Measurements from ENCODE around the gene ATF3.

ATF3 gene

GRCh38 chr1:212595787-212596714, 12.5 kb upstream of the ATF3 start:
- Histone ChIP-seq H4K20me1 (ENCODE audit: insufficient read depth, low read length) (no peaks in the 10 kb centered on the region), H3K27me3 (ENCODE audit: insufficient read depth, low read length) (no peaks in the 10 kb centered on the region), H3K4me1 (ENCODE audit: insufficient read depth, low read length, severe bottlenecking) (no peaks in the 10 kb centered on the region), H3K4me3 (ENCODE audit: low read depth, low read length, poor library complexity, severe bottlenecking) (no peak overlapping the region), H3K4me2 (ENCODE audit: low read length) (no peak overlapping the region), H3K9me2 (ENCODE audit: low read depth, low read length) (no peaks in the 10 kb centered on the region), H3K9ac (ENCODE audit: low read length) (no peak overlapping the region), H3K27ac (ENCODE audit: low read depth, low read length, poor library complexity, severe bottlenecking) (no peak overlapping the region), H3K79me2 (ENCODE audit: insufficient read depth, low read length) (no peaks in the 10 kb centered on the region), H2AFZ (ENCODE audit: low read length) (no peak overlapping the region), H3K36me3 (ENCODE audit: insufficient read depth, low read length) (no peaks in the 10 kb centered on the region), H3K9me3 (ENCODE audit: low read length) (no peaks in the 10 kb centered on the region), H3F3A (ENCODE audit: insufficient read depth, low read length) (no peaks in the 10 kb centered on the region)
- TF ChIP-seq CTCF (IDR thresholded peaks at IDR 0.05; ENCODE audit: low read length) (peak; percentile 68), EZH2 (IDR thresholded peaks at IDR 0.05; ENCODE audit: borderline replicate concordance, low read length) (no peak)

GRCh38 chr1:212596798-212597197, 11.8 kb upstream of the ATF3 start:
- no peaks in the 10 kb centered on the region for H3F3A ChIP-seq (ENCODE audit: insufficient read depth, low read length)
- no peaks in the 10 kb centered on the region for H3K79me2 ChIP-seq (ENCODE audit: insufficient read depth, low read length)
- no peak overlapping the region for H3K27ac ChIP-seq (ENCODE audit: low read depth, low read length, poor library complexity, severe bottlenecking)
- no peaks in the 10 kb centered on the region for H3K4me1 ChIP-seq (ENCODE audit: insufficient read depth, low read length, severe bottlenecking)
- TF ChIP-seq EZH2 (IDR thresholded peaks at IDR 0.05; ENCODE audit: borderline replicate concordance, low read length) (no peak), CTCF (IDR thresholded peaks at IDR 0.05; ENCODE audit: low read length) (no peak)
- no peaks in the 10 kb centered on the region for H3K9me2 ChIP-seq (ENCODE audit: low read depth, low read length)
- no peak overlapping the region for H3K4me3 ChIP-seq (ENCODE audit: low read depth, low read length, poor library complexity, severe bottlenecking)
- no peaks in the 10 kb centered on the region for H3K27me3 ChIP-seq (ENCODE audit: insufficient read depth, low read length)
- H3K9ac ChIP-seq (ENCODE audit: low read length) = no peak overlapping the region
- no peak overlapping the region for H2AFZ ChIP-seq (ENCODE audit: low read length)
- no peak overlapping the region for H3K4me2 ChIP-seq (ENCODE audit: low read length)
- no peaks in the 10 kb centered on the region for H4K20me1 ChIP-seq (ENCODE audit: insufficient read depth, low read length)
- no peaks in the 10 kb centered on the region for H3K36me3 ChIP-seq (ENCODE audit: insufficient read depth, low read length)
- H3K9me3 ChIP-seq (ENCODE audit: low read length) = no peaks in the 10 kb centered on the region

GRCh38 chr1:212597487-212597886, 11.1 kb upstream of the ATF3 start:
- Histone ChIP-seq H3K9me2 (ENCODE audit: low read depth, low read length) (no peaks in the 10 kb centered on the region), H3K4me2 (ENCODE audit: low read length) (no peak overlapping the region), H3K4me1 (ENCODE audit: insufficient read depth, low read length, severe bottlenecking) (no peaks in the 10 kb centered on the region), H3K79me2 (ENCODE audit: insufficient read depth, low read length) (no peaks in the 10 kb centered on the region), H3K36me3 (ENCODE audit: insufficient read depth, low read length) (no peaks in the 10 kb centered on the region), H3K4me3 (ENCODE audit: low read depth, low read length, poor library complexity, severe bottlenecking) (no peak overlapping the region), H3K27me3 (ENCODE audit: insufficient read depth, low read length) (no peaks in the 10 kb centered on the region), H3K9ac (ENCODE audit: low read length) (no peak overlapping the region), H3K27ac (ENCODE audit: low read depth, low read length, poor library complexity, severe bottlenecking) (no peak overlapping the region), H3K9me3 (ENCODE audit: low read length) (no peaks in the 10 kb centered on the region), H2AFZ (ENCODE audit: low read length) (no peak overlapping the region), H3F3A (ENCODE audit: insufficient read depth, low read length) (no peaks in the 10 kb centered on the region), H4K20me1 (ENCODE audit: insufficient read depth, low read length) (no peaks in the 10 kb centered on the region)
- TF ChIP-seq EZH2 (IDR thresholded peaks at IDR 0.05; ENCODE audit: borderline replicate concordance, low read length) (no peak), CTCF (IDR thresholded peaks at IDR 0.05; ENCODE audit: low read length) (no peak)

Data from OCI-LY1 (cell line).